NK-92 (cell line): ENCODE results near the gene MYH7.
"Not testable (repeated sequence)": the region's sequence is repeated elsewhere in the genome, so short reads cannot be mapped to it uniquely, and the experiment has no call there.

Experiments used
- DNase-seq: peaks from one replicate; lab custom pipeline; 2025; ENCODE audit not compliant: unreplicated experiment; lab: John Stamatoyannopoulos, UW

Gene MYH7

GRCh38 chr14:23408307-23408630 lies 27.2 kb downstream of the MYH7 start:
- DNase-seq, result no peak

DNA sequence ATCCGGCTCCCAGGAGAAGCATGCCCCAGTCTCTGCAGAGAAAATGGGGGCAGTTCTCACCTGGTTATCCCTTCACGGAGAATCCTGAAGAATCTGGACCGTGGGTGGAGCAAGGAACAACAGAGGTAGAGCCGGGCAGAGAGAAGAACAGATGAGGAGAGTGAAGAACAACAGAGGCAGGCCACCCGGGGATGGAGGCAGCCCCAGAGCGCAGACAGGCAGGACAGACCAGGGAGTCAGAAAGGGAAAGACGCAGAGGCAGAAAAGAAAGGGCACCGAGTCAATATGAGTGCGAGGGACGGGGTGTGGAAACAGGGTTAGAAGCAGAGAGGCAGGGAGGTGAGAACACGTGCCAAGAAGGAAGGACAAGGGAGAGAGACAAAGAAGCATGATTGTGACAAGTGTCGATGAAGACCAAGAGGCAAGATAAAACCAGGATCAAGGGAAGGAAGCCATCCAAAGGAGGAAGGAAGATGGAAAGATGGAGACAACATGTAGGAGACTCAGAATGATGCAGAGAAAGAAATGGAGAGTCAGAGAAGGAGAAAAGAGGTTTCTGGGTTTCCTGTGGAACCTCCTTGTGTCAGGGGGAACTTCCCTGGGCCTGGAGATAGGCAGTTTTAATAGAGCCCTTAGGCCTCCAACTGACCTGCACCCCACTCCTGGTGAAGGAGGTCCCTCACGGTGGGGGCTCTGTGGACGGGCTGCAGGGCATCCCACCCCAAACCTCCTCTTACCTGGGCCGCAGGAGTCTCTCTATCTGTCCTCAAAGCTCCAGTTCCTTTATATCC lies 27.7 kb downstream of the MYH7 start, which contains the start of gene MYH6:
Gene MYH6, minus strand, starts transcription at position 758 of the 791 bp plus-strand sequence. CDS start 1,050 bp downstream, outside the sequence.
- no peak for DNase-seq

- no peak for DNase-seq
Measured at GRCh38 chr14:23406725-23407355, 28.6 kb downstream of the MYH7 start.

DNA sequence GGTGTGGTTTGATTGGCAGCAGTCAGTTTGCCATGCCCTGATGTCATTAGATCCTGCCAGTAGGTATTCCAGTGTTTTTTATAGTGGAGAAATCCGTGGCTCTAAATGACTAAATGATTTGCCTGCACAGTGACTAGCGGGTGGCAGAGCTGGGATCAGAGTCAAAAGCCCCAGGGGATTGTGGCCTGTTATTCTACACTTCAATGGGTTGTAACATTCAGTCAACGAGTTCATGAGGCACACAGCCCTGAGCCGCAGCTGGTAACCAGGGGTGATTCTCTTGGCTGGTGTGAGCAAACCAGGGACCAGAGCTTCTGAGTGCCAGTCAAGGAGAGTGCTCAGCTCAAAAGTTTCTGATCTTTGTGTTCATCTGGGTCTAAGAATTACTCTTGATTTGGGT lies 29.2 kb downstream of the MYH7 start:
- DNase-seq, result no peak

DNA sequence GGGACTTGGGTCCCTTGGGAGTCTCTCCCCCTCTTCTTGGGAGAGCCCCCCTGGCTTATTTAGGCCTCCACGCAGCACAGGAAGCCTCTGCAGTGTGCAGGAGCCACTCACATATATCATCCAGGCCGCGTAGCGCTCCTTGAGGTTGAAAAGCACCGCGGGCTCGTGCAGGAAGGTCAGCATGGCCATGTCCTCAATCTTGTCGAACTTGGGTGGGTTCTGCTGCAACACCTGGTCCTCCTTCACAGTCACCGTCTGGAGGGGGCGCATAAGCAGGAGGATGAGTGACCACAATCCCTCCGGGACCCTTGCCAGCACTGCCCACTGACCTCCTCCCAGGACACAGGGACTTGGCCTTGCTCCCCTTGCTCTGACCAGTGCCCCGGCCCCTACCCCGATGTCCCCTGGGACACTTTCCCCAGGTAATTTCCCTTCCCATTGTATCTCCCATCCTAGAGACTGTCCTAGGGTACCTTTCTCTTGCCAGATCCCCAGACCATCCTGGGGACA lies 29.9 kb downstream of the MYH7 start:
- no peak for DNase-seq

DNA sequence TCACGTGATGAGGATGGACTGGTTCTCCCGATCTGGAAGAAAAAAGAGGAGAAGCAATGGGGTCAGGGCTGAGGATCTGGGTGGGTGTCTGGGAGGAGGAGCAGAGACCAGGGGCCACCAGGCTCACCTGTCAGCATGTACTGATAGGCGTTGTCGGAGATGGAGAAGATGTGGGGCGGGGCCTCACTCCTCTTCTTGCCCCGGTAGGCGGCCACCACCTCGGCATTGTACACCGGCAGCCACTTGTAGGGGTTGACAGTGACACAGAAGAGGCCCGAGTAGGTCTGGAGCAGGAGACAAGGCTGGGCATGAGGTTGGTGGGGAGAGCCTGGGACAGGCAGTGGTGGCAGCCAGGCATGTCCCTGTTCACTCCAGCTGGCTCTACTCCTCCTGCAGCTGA lies 30.4 kb downstream of the MYH7 start:
- DNase-seq, result no peak

DNA sequence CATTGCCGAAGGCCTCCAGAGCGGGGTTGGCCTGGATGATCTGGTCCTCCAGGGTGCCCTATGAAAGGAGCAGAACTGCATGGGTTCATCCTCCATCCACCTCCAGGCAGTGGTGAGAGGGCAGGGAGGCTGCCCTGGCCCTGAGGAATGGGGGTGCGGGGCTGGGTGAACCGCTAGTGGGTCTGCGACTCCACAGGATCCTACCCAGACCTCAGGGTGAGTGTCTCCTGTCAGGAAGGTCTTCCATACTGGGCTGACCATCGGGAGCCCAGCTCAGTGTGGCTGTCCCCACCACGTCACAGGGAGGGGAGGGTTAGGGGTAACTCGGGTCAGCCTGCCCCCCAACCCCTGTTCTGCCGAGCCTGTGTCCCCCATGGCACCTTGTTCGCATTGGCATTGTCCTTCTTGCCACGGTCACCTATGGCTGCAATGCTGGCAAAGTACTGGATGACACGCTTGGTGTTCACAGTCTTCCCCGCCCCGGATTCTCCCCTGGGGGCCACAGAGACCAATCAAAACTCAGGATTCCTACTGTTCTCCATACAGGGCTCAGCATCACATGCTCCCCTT lies 31.0 kb downstream of the MYH7 start:
- no peak for DNase-seq

DNA sequence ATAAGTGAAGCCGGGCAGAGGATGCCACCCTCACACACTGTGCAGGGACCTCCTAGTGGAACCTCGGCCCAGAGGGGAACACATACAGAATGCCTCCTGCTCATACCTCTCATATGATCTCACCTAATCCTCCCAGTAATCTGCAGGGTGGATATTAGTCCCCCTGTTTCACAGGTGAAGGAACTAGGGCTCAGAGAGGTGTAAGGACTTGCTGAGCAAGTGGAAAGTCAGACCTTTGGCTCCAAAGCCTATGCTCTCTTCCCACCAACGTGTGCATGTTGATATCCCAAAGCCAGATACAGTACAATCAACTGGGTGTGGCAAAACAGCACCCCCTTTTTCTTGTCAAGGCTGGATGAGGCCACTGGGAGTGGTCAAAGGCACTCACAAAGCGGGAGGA lies 31.6 kb downstream of the MYH7 start:
- DNase-seq, result no peak

- DNase-seq, result no peak
Measured at GRCh38 chr14:23403139-23403438, 32.4 kb downstream of the MYH7 start.

DNA sequence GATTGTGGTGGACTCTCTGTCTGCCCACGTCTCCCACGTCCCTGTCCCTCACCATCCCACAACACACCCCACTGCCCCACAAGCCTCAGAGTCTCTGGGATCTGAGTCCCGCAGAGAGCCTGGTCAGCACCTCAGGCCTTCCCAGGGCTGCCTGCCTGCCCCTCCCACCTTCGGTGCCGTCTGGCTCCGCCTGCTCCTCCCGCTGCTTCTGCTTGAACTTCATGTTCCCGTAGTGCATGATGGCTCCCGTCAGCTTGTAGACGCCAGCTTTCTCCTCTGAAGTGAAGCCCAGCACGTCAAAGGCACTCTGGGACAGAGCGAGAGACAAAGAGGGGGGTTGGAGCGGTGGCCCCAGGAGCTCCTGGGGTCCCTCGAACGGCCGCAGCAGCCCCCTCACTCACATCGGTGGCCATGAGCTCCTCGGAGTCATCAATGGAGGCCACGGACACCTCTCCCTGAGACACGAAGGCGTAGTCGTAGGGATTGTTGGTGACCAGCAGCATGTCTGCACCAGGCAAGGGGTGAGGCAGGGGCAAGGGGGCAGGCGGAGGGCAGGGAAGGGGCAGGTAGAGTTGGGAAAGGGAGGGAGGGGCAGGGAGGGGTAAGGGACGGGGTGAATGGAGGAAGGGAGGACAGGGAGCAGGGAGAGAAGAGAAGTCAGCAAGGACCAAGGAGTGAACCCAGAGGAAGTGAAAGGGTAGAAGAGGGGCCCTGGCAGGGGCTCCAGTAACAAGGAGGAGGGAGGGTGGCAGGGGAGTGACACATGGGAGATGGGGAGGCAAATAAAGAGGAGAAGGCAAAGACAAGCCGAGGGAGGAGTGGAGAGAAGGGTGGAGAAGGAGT lies 32.9 kb downstream of the MYH7 start:
- DNase-seq, result no peak

DNA sequence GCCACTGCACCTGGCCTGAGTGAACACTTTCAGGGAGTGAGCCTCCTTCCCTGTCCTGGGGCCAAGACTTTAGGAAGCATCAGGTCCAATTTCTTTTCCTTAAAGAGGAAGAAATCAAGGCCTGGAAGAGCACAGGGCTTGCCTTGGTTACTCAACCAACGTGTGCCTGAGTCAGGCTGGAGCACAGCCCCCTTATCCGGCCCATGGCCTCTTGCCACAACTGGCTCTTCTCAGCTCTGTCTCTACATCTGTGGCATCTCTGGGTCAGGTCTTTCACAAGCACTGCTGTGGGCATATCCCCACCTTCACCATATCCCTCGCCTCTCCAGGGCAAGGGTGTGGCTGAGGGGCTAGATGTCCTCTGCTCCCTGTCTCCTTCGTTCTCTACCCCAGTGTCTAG lies 34.2 kb downstream of the MYH7 start:
- no peak for DNase-seq

DNA sequence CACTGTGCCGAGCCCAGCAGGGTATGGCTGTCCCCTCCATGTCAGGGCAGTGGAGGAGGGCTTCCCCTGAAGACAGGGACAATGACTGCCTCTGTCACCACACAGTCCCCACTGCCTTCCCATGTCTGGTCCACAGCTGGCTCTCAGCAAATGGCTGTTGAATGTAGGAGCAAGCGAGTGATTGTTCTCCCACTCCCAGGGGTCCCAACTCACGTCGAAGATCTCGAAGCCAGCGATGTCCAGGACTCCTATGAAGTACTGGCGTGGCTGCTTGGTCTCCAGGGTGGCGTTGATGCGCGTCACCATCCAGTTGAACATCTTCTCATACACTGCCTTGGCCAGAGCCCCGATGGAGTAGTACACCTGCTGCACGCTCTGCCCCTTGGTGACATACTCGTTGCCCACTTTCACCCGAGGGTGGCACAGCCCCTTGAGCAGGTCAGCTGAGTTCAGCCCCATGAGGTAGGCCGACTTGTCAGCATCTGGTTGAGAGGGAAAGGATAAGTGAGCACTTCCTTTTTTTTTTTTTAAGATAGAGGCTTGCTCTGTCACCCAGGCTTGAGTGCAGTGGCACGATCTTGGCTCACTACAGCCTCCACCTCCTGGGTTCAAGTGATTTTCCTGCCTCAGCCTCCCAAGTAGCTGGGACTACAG lies 34.8 kb downstream of the MYH7 start:
- not testable (repeated sequence) for DNase-seq

GRCh38 chr14:23399591-23399990 lies 35.9 kb downstream of the MYH7 start:
- no peak for DNase-seq

DNA sequence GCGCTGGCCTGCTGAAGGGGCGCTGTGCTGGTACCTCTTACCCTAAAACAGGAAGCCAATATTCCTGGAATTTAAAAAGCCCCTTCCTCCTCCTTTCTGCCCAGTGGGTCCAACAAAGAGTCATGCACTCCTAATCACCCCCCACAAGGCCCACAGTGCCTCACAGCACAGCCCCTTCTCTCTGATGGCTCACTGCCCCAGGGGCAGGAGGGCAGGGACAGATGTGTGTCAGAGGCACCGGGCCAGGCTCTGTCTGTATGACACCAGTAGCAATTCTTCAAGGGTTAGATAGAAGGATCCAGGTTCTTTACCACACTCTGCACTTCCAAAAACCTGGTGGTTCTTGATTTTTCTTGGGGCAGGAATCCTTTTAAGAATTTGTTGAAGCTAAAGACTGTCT lies 36.3 kb downstream of the MYH7 start:
- no peak for DNase-seq

GRCh38 chr14:23398348-23398747 lies 37.1 kb downstream of the MYH7 start:
- no peak for DNase-seq

DNA sequence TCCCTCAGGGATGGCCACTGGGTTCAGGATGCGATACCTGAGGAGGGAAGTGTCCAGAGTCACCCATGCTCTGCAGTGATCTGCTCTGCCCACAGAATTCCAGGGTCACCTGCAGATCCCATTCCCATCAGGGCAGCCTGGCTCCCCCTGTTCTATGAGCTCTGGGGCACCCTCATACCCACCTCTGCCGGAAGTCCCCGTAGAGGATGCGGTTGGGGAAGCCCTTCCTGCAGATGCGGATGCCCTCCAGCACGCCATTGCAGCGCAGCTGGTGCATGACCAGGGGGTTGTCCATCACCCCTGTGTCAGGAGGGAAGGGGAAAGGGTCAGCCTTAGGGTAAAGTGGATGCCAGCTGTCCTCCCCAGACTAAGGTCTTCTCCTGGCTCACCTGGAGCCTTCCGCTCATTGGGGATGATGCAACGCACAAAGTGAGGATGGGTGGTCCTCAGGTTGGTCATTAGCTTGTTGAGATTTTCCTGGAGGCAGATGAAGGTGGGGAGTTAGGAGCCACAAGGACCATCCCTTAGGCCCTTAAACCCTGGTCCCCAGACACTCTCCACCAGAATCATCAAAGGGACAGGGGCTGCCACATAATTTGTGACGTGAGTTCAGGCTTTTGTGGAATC lies 38.6 kb downstream of the MYH7 start:
- no peak for DNase-seq

GRCh38 chr14:23396126-23396525 lies 39.3 kb downstream of the MYH7 start:
- no peak for DNase-seq

DNA sequence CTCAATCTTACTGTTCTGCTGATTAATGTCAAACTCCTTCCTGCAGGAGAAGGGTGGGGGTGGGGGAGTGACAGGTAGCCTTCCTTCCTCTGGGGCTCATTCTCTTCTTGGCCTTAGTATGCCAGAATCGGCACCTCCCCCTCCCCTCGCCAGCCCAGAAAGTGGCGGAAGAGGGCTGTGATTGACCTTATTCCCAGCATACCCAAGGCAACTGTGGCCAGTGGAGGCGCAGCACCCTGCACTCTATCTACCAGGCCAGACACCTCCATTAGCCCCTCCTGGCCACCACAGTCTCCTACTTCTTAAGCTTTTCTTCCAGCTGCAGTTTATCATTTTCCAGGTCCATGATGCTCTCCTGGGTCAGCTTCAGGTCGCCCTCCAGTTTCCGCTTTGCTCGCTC lies 42.8 kb downstream of the MYH7 start:
- no peak for DNase-seq

- not testable (repeated sequence) for DNase-seq
Measured at GRCh38 chr14:23389871-23390270, 45.6 kb downstream of the MYH7 start.

DNA sequence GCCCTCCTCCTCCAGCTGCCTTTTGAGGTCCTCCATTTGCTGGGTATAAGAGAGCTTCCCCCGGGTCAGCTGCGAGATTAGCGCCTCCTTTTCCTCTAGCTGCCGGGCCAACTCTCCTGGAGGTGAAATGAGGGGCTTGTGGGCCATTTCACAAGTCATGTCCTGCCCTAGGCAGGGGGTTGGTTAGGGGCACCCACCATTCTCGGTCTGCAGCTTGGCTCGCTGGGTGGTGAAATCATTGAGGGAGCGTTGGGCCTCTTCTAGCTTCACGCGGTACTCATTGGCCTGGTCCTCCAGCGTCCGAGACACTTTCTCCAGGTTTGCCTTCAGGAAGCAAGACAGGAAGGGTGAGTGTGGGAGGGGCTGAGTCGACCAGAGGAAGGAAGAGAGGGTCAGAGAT lies 46.1 kb downstream of the MYH7 start:
- DNase-seq, result no peak

DNA sequence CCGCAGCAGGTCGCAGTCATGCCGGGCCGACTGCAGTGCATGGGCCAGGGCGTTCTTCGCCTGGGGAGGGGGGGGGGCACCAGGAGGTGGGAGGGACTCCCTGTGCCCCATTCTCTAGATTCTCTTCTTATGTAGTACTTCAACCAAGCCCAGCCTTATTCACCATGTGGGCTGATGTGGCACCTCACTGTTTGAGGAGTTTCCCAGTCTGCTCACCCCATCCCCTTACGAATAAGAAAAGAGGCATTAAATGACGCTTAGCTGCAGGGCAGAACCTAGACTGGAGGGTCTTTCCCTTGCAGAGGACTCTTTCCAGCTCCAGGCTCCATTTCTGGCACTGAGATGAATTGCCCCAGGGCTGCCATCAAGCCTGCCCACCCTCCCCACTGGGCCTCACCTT lies 46.5 kb downstream of the MYH7 start:
- no peak for DNase-seq
